NT2/D1 (cell line): Measurements from ENCODE around the gene SEC61A1.

Experiments
- SUZ12 ChIP-seq: IDR thresholded peaks from 2 replicates; pipeline ENCODE4 v1.6.1; 2011; ENCODE audit not compliant: insufficient read length, insufficient read depth; ENCODE audit errors: extremely low read depth
- YY1 ChIP-seq: IDR thresholded peaks from 2 replicates; pipeline ENCODE4 v1.6.1; 2011; ENCODE audit not compliant: insufficient read length, insufficient read depth
- ZNF274 ChIP-seq: IDR thresholded peaks from 2 replicates; pipeline ENCODE4 v1.6.1; 2011; ENCODE audit warnings: mild to moderate bottlenecking, low read depth, low read length

DNA sequence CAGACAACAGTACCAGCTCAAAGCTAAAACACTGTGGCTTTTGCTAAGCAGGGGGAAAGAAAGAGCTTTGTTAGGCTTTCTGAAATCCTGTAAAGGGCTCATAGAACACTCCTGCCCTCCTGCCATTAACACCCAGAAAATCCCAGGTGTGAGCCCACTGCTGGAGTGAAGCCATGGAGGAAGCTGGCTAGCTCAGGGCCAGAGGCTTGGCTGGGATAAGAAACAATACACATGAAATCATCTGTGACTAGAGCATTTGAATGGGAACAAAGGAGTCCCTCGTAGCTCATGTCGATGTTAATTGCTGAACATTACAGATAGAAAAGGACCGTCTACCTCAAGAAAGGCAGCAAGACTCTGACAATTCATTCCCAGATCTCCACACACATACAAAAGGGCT, 47.9 kb downstream of the SEC61A1 start:
- TF ChIP-seq YY1 (no peak), SUZ12 (no peak), ZNF274 (no peak)
